Muscle of leg (tissue), 11 donors: Measurements from ENCODE around the gene TMEM123. TPM values are rescaled to one million over a fixed set of nuclear protein-coding genes. Genes with fewer than 3 reads are reported as not detected.
A peak's percentile ranks its signal among the peaks of the same experiment; 100 is the strongest.

Experiments
- DNase-seq: peaks from one replicate; pipeline ENCODE4 v3.0.0; 2013
- H3K27ac ChIP-seq: one replicate; pipeline ENCODE4 v1.5.1; 2013; ENCODE audit warnings: mild to moderate bottlenecking, low read length, control low read depth
- H3K27me3 ChIP-seq: one replicate; pipeline ENCODE4 v1.6.1; 2013; ENCODE audit warnings: low read length; ENCODE audit not compliant: control insufficient read depth, insufficient read depth
- H3K36me3 ChIP-seq: one replicate; pipeline ENCODE4 v1.6.1; 2013; ENCODE audit warnings: low read length; ENCODE audit not compliant: control insufficient read depth, insufficient read depth
- H3K4me1 ChIP-seq: one replicate; pipeline ENCODE4 v1.6.1; 2013; ENCODE audit warnings: low read length; ENCODE audit not compliant: control insufficient read depth, insufficient read depth
- H3K4me3 ChIP-seq: one replicate; pipeline ENCODE4 v1.5.1; 2013; ENCODE audit warnings: low read length, control low read depth
- H3K9me3 ChIP-seq: replicated peaks from 2 replicates; pipeline ENCODE4 v1.6.1; 2013; ENCODE audit warnings: low read depth, low read length; ENCODE audit not compliant: control insufficient read depth
- WGBS: methylation state at CpG from one replicate; pipeline ENCODE4 v1.1.5; 2013; ENCODE audit warnings: missing lambda C conversion rate; ENCODE audit not compliant: insufficient coverage; 5-methylcytosine and 5-hydroxymethylcytosine counted together
- polyA plus RNA-seq, 8 donors: library from polyadenylated mRNA; unstranded; fragments of 120-200 nt; gene quantifications; one replicate each; pipeline versions ENCODE4 v1.2.1 to v1.2.3, GENCODE V29; 2013; ENCODE audit warnings: inconsistent platforms in 1 of 8, low replicate concordance in 1 of 8; ENCODE audit not compliant: insufficient read length in 8 of 8, insufficient read depth in 1 of 8
- total RNA-seq: library from RNA; stranded (reverse); fragments of 120-200 nt; gene quantifications from one replicate; pipeline ENCODE4 v1.2.4, GENCODE V29; 2013

TMEM123 gene
- total and polyA plus RNA-seq, 9 donors: 80.2 to 158 (median 133) TPM

GRCh38 chr11:102347462-102348370 is 104.8 kb downstream of the TMEM123 start:
- Histone ChIP-seq H3K27me3 (no peaks in the 10 kb centered on the region), H3K4me3 (peak overlapping the region; percentile 71), H3K36me3 (peaks cover 10% of the 10 kb centered on the region), H3K4me1 (peaks cover 5% of the 10 kb centered on the region), H3K27ac (peak overlapping the region; percentile 99), H3K9me3 (no peaks in the 10 kb centered on the region)
- WGBS: 0% methylated on average over 18 of the region's 33 CpGs
- peak; percentile 80 for DNase-seq

- peak within 1 kb of the TSS; percentile 99 for H3K27ac ChIP-seq
- peaks cover 5% of the 10 kb centered on the region for H3K4me1 ChIP-seq
- H3K36me3 ChIP-seq: peaks cover 10% of the 10 kb centered on the region
- peak; percentile 98 for DNase-seq
- H3K4me3 ChIP-seq: peak within 1 kb of the TSS; percentile 71
- H3K27me3 ChIP-seq: no peaks in the 10 kb centered on the region
- WGBS: under 1% methylated on average over 77 of the region's 77 CpGs
- no peaks in the 10 kb centered on the region for H3K9me3 ChIP-seq
Measured at GRCh38 chr11:102346748-102347461, 105.7 kb downstream of the TMEM123 start, which contains the start of gene BIRC2. Gene BIRC2 (plus strand): TSS chr11:102347214. CDS start chr11:102349855, 2,641 bp downstream.

- Histone ChIP-seq H3K27me3 (no peaks in the 10 kb centered on the region), H3K4me3 (peak overlapping the region; percentile 71)
- WGBS: 0% methylated on average over 5 of the region's 5 CpGs
Measured at GRCh38 chr11:102346456-102346747, 106.2 kb downstream of the TMEM123 start.

More at GRCh38 chr11:102346456-102346747, 106.2 kb downstream of the TMEM123 start:
- H3K9me3 ChIP-seq: no peaks in the 10 kb centered on the region
- H3K4me1 ChIP-seq: peaks cover 5% of the 10 kb centered on the region
- H3K36me3 ChIP-seq: peaks cover 8% of the 10 kb centered on the region
- no peak for DNase-seq
- peak overlapping the region; percentile 99 for H3K27ac ChIP-seq

Other genes starting within 250 kb of the TMEM123 start
- gene BIRC3, start 135.3 kb downstream of the TMEM123 start, total RNA-seq: 0.98 TPM
- 1 to 10 TPM in 2 of 8 donors, under 1 TPM in 6; 0.45 to 1.4 (median 0.91) TPM for gene BIRC3, start 135.3 kb downstream of the TMEM123 start, polyA plus RNA-seq
- 57.1 TPM for gene BIRC2, start 105.6 kb downstream of the TMEM123 start, total RNA-seq
- gene BIRC2, start 105.6 kb downstream of the TMEM123 start, polyA plus RNA-seq: 10 to 100 TPM; 37.3 to 54.8 (median 41.3) TPM
- not detected for gene MMP7, start 78.0 kb upstream of the TMEM123 start, total RNA-seq
- not detected for gene MMP7, start 78.0 kb upstream of the TMEM123 start, polyA plus RNA-seq
- not detected for gene MMP20, start 172.6 kb upstream of the TMEM123 start, total RNA-seq
- gene MMP20, start 172.6 kb upstream of the TMEM123 start, polyA plus RNA-seq: not detected